A549 (cell line): ENCODE data around the gene SCUBE1. TPM values are rescaled to one million over a fixed set of nuclear protein-coding genes. Genes with fewer than 3 reads are reported as not detected.

ENCODE experiments used
- ATAC-seq, 2 experiments: fragments of 200-7000 bp in 1 of 2; fragments of >200 bp in 1 of 2; cut with Nextera tagmentation in 1 of 2; cut with Tn5 transposase in 1 of 2; 3 replicates each; pipeline versions ENCODE4 v1.8.0 to v1.9.1; 2018 to 2020; ENCODE audit warnings: mild to moderate bottlenecking in 1 of 2, moderate library complexity in 1 of 2
- CTCF ChIA-PET: fragments of 300-600 bp; sonication (Branson Sonifier 250); formaldehyde crosslinking; extraction: SDS; loops from one replicate; lab custom pipeline; 2021; ENCODE audit warnings: antibody characterized with exemption, inconsistent platforms; lab: Yijun Ruan, JAX
- POLR2A ChIA-PET: fragments of 350-600 bp; formaldehyde crosslinking; extraction: SDS; loops from one replicate; lab custom pipeline; 2021; ENCODE audit warnings: antibody characterized with exemption, inconsistent platforms; lab: Yijun Ruan, JAX
- DNase-seq, 2 experiments: peaks; one replicate each; pipeline versions ENCODE4 v3.0.0 to v3.0.0-alpha.2; 2011 to 2016; ENCODE audit warnings: low read depth in 1 of 2, low spot score in 1 of 2
- FAIRE-seq: peaks from 2 replicates; lab custom pipeline; 2011; peaks lifted over from hg19 to GRCh38; lab: Jason Lieb, UNC
- H3K27ac ChIP-seq, 2 experiments: fragments of >200 bp; sonication (Bioruptor Twin); formaldehyde crosslinking; 3 replicates each; pipeline ENCODE4 v1.5.1; 2016 to 2017
- H3K4me1 ChIP-seq: fragments of >200 bp; sonication (Bioruptor Twin); formaldehyde crosslinking; 3 replicates; pipeline ENCODE4 v1.6.1; 2016
- H3K4me2 ChIP-seq: fragments of >200 bp; sonication (Bioruptor Twin); formaldehyde crosslinking; 3 replicates; pipeline ENCODE4 v1.6.1; 2016
- H3K4me3 ChIP-seq: fragments of >200 bp; sonication (Bioruptor Twin); formaldehyde crosslinking; 3 replicates; pipeline ENCODE4 v1.5.1; 2016
- H3K9me3 ChIP-seq: fragments of >200 bp; sonication (Bioruptor Twin); formaldehyde crosslinking; 3 replicates; pipeline ENCODE4 v1.6.1; 2016
- CTCF ChIP-seq: fragments of >200 bp; sonication (Bioruptor Twin); formaldehyde crosslinking; IDR thresholded peaks from 3 replicates; pipeline ENCODE4 v1.5.1; 2016
- EHMT2 ChIP-seq: fragments of 200-600 bp; sonication (generic); IDR thresholded peaks from 2 replicates; pipeline ENCODE4 v1.6.1; 2016; ENCODE audit warnings: antibody characterized with exemption, low read depth, mild to moderate bottlenecking, moderate library complexity
- ELK1 ChIP-seq: fragments of 150-350 bp; IDR thresholded peaks from 2 replicates; pipeline ENCODE4 v1.6.1; 2014; ENCODE audit warnings: low read depth, mild to moderate bottlenecking, low read length
- EP300 ChIP-seq, 2 experiments: fragments of >200 bp; sonication (Bioruptor Twin); formaldehyde crosslinking; IDR thresholded peaks; 2 replicates in 1 of 2; 3 replicates in 1 of 2; pipeline ENCODE4 v1.6.1; 2016 to 2017
- FOSL2 ChIP-seq, 2 experiments: fragments of 450-650 bp in 1 of 2; fragments of >200 bp in 1 of 2; sonication (Bioruptor Twin) in 1 of 2; formaldehyde crosslinking; IDR thresholded peaks; 2 replicates each; pipeline versions ENCODE4 v1.5.0 to v1.6.1; 2016 to 2020; ENCODE audit warnings: mild to moderate bottlenecking in 1 of 2, moderate library complexity in 1 of 2
- HDAC2 ChIP-seq: fragments of 200-600 bp; sonication (generic); IDR thresholded peaks from 2 replicates; pipeline ENCODE4 v1.6.1; 2016
- HMGXB4 ChIP-seq: fragments of 250-450 bp; sonication (Bioruptor Pico); IDR thresholded peaks from 2 replicates; pipeline ENCODE4 v1.5.0; 2021; ENCODE audit warnings: mild to moderate bottlenecking, moderate library complexity, borderline replicate concordance
- HOXB5 ChIP-seq: fragments of 250-450 bp; sonication (Bioruptor Pico); IDR thresholded peaks from 2 replicates; pipeline ENCODE4 v1.5.0; 2020; ENCODE audit warnings: mild to moderate bottlenecking, moderate library complexity
- KDM5A ChIP-seq: fragments of 200-600 bp; sonication (generic); IDR thresholded peaks from 2 replicates; pipeline ENCODE4 v1.6.1; 2016; ENCODE audit warnings: antibody characterized with exemption, mild to moderate bottlenecking
- MAFK ChIP-seq: fragments of 450-650 bp; IDR thresholded peaks from 2 replicates; pipeline ENCODE4 v1.6.1; 2014; ENCODE audit not compliant: partially characterized antibody
- MAX ChIP-seq: IDR thresholded peaks from 2 replicates; pipeline ENCODE4 v1.6.1; 2012
- PBX3 ChIP-seq: IDR thresholded peaks from 2 replicates; pipeline ENCODE4 v1.6.1; 2012
- POLR2AphosphoS2 ChIP-seq: conservative IDR thresholded peaks from 2 replicates; pipeline ENCODE4 v1.6.1; 2012; ENCODE audit warnings: low read length, improper control_type of control experiment, inconsistent platforms
- RNF2 ChIP-seq: fragments of 200-600 bp; sonication (generic); IDR thresholded peaks from 2 replicates; pipeline ENCODE4 v1.6.1; 2016; ENCODE audit warnings: low read depth, mild to moderate bottlenecking, antibody characterized with exemption, moderate library complexity, borderline replicate concordance
- TP53 ChIP-seq: fragments of 250-450 bp; sonication (Bioruptor Pico); IDR thresholded peaks from 2 replicates; pipeline ENCODE4 v1.5.0; 2021; ENCODE audit warnings: mild to moderate bottlenecking, moderate library complexity
- ZC3H11A ChIP-seq: fragments of 450-650 bp; IDR thresholded peaks from 2 replicates; pipeline ENCODE4 v1.6.1; 2014; ENCODE audit warnings: antibody characterized with exemption, mild to moderate bottlenecking
- ZNF302 ChIP-seq: fragments of 250-450 bp; sonication (Bioruptor Pico); IDR thresholded peaks from 2 replicates; pipeline ENCODE4 v1.9.0; 2021; ENCODE audit warnings: inconsistent platforms, mild to moderate bottlenecking, moderate library complexity
- WGBS: methylation state at CpG from one replicate; pipeline ENCODE4 v1.1.6; 2017; ENCODE audit errors: missing lambda C conversion rate; 5-methylcytosine and 5-hydroxymethylcytosine counted together
- polyA plus RNA-seq, 4 experiments: library from polyadenylated mRNA; depleted of rRNA in 3 of 4; stranded (reverse); fragments of >200 nt; fragmentation: RNase III in 1 of 4; extraction: RNeasy Plus Mini Kit Qiagen cat#74134 plus additional on column Dnase treatment in 1 of 4; gene quantifications; 2 replicates in 3 of 4; 3 replicates in 1 of 4; pipeline ENCODE4 v1.2.3, GENCODE V29; 2011 to 2017

The SCUBE1 gene
- polyA plus RNA-seq, 2 of the 4 experiments (the other 2 are of a cell fraction), result 0.01 to 0.12 TPM

GRCh38 chr22:43263645-43264514, 79.3 kb downstream of the SCUBE1 start (continued):
- no peak for TF ChIP-seq RNF2

- Histone ChIP-seq H3K9me3 (no peaks in the 10 kb centered on the region), H3K27ac (no peak overlapping the region)
- no peak for FAIRE-seq
- CTCF ChIA-PET, result no interaction called here
- no peak for TF ChIP-seq CTCF
- no peak for TF ChIP-seq KDM5A
- TF ChIP-seq HMGXB4, result no peak
- TF ChIP-seq EHMT2, result no peak
- TF ChIP-seq POLR2AphosphoS2, result no peak
- TF ChIP-seq MAX, result no peak
- TF ChIP-seq FOSL2 (IDR thresholded peaks at IDR 0.05), result no peak
- TF ChIP-seq FOSL2 (CRISPR knock-in tag; IDR thresholded peaks at IDR 0.05), result no peak
- no peak for TF ChIP-seq TP53
- TF ChIP-seq ELK1, result no peak
- TF ChIP-seq RNF2, result no peak
- TF ChIP-seq MAFK, result no peak
- no peak for TF ChIP-seq HDAC2
- no peak for TF ChIP-seq ZNF302 (CRISPR knock-in tag)
- no peak for TF ChIP-seq EP300 (IDR thresholded peaks at IDR 0.05)
- no peak for TF ChIP-seq HOXB5 (CRISPR knock-in tag)
- no peak for TF ChIP-seq PBX3
- no peak for TF ChIP-seq ZC3H11A
- TF ChIP-seq, all 56 proteins: peak for 0
- no peak for ATAC-seq
- POLR2A ChIA-PET, result no interaction called here
- WGBS, result 60% methylated on average over 15 of the region's 19 CpGs
- H3K4me1 ChIP-seq, result no peaks in the 10 kb centered on the region
- H3K4me2 ChIP-seq, result no peak overlapping the region
- DNase-seq, result no peak
- H3K4me3 ChIP-seq, result no peak overlapping the region
Observed at GRCh38 chr22:43262990-43263644, 80.1 kb downstream of the SCUBE1 start.
